Skin of body (tissue), 2 donors: ENCODE data around the gene PLD4. TPM values are rescaled to one million over a fixed set of nuclear protein-coding genes. Genes with fewer than 3 reads are reported as not detected.
"Not testable (repeated sequence)": the region's sequence is repeated elsewhere in the genome, so short reads cannot be mapped to it uniquely, and the experiment has no call there.

Experiments used
- DNase-seq: peaks from one replicate; lab custom pipeline; 2025; lab: John Stamatoyannopoulos, UW
- total RNA-seq: library from RNA; depleted of rRNA; stranded (reverse); fragments of >200 nt; gene quantifications from one replicate; pipeline ENCODE4 v1.2.3, GENCODE V29; 2014

Gene PLD4
- total RNA-seq, 1 donor from 2014 or later = 5.6 TPM

DNA sequence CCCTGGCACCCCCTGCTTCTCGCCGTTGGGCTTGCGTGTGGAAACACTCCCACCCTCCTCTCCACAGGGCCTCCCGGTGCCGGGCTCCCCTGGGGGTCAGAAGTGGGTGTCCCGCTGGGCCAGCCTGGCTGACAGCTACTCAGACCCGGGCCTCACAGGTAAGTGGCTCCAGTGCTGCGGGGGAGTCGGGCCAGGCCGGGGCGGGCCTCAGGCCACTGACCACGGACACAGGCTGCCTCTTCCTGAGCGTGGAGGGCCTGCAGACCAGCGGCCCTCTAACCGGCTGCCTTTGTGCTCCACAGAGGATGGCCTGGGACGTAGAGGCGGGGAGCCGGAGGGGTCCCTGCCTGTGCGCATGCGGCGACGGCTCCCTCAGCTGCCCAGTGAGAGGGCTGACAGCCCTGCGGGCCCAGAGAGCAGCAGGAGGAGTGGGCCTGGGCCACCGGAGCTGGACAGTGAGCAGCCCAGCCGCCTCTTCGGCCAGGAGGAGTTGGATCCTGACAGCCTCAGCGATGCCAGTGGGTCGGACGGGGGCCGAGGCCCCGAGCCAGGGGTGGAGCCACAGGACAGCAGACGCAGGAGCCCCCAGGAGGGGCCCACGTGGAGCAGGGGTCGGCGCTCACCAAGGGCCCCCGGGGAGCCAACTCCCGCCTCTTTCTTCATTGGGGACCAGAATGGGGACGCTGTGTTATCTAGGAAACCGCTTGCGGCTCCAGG is 38.5 kb upstream of the PLD4 start:
- DNase-seq = no peak

DNA sequence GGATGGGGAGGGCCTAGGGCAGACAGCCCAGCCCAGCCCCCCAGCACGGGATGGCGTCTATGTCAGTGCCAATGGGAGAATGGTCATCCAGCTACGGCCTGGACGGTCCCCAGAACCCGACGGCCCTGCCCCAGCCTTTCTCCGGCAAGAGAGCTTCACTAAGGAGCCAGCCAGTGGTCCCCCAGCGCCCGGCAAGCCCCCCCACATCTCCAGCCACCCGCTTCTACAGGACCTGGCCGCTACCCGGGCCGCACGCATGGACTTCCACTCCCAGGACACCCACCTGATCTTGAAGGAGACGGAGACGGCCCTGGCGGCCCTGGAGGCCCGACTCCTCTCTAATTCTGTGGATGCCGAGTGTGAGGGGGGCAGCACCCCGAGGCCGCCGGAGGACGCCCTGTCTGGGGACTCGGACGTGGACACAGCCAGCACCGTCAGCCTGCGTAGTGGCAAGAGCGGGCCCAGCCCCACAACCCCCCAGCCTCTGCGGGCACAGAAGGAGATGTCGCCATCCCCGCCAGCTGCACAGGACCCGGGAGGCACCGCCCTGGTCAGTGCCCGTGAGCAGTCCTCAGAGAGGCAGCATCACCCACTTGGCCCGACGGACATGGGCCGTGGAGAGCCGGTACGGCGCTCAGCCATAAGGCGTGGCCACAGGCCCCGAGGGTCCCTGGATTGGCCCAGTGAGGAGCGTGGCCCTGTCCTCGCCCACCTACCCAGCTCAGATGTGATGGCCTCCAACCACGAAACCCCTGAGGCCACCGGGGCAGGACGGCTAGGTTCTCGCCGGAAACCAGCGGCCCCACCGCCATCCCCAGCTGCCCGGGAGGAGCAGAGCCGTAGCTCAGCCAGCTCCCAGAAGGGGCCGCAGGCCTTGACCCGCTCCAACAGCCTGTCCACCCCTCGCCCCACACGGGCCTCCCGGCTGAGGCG is 37.7 kb upstream of the PLD4 start:
- DNase-seq = no peak

DNA sequence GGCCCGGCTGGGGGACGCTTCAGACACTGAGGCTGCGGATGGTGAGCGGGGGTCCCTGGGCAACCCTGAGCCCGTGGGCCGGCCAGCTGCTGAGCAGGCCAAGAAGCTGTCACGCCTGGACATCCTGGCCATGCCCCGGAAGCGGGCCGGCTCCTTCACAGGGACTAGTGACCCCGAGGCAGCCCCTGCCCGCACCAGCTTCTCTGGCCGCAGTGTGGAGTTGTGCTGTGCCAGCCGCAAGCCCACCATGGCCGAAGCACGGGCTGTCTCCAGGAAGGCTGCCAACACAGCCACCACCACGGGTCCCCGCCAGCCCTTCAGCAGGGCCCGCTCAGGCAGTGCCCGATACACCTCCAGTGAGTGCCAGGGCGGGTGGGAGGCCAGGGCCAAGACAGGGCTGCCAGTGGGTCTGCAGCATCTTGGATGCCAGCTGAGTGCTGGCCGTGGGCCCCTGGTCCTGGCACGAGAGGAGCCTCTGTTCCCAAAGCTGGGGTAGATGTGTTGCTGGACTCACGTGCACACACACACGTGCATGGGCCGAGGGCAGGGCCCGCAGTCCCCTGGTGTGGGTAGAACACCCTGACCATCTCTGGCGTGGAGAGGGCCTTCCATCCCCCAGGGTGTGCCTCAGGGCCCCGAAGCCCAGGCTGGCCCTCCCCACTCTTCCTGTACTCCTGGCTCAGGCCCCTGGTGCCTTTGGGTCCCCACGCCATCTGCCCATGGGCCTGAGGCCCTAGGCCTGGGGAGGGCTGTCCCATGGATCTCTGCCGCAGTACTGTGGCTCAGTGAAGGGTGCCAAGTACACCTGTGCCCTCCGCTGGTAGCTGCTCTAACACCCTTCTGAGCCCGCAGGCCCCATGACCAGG is 36.8 kb upstream of the PLD4 start:
- no peak for DNase-seq

DNA sequence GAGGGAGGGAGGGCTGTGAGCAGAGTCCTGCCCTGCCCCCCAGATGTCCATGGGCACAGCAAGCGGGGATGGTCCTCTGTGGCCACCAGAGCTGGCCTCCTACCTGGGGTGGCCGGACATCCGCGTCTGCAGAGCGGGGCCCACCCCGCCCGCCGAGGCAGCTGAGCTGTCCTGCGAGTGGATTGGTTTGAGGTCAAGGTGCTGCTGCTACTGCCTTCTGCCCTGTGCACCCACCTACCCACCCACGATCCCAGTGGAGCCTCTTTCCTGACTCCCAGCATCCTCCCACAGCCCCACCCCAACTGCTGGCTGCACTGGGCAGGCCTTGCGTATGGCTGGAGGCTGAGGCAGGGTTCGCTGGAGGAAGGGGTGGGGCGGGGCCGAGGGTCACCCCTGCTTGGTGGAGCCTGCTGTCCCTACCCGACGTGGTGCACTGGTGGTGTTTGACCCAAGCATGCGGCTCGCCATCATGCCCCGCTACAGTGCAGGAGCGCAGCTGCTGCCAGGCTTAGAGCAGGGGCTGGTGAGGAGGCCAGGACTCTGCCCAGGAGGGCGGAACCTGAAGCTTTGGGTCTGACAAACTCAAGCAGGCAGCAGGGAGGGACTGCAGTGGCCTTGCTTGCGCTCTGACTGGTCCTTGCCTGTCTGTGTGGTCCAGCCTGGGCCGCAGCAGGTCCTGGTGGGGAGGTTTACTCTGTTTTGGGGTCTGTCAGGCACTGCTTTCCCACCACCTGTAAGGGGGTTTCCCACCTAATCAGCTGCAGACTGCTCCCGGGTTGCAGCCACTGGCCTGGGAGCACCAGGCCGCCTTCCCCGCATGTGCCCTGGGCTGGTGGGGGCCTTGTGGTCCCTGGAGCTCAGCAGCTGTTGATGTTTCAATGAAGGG is 35.9 kb upstream of the PLD4 start:
- no peak for DNase-seq

DNA sequence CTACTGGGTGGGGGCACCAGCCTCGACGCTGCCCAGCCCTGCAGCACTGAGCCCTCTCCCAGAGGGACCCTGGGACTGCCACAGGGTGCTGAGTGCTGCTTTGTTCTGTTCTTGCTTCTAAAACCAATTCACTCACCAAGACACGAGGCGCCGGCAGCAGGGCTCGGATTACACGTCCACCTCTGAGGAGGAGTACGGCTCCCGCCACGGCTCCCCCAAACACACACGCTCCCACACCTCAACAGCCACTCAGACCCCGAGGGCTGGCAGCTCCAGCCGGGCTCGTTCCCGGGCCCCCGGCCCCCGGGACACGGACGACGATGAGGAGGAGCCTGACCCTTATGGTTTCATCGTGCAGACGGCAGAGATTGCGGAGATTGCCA is 35.3 kb upstream of the PLD4 start:
- no peak for DNase-seq

DNA sequence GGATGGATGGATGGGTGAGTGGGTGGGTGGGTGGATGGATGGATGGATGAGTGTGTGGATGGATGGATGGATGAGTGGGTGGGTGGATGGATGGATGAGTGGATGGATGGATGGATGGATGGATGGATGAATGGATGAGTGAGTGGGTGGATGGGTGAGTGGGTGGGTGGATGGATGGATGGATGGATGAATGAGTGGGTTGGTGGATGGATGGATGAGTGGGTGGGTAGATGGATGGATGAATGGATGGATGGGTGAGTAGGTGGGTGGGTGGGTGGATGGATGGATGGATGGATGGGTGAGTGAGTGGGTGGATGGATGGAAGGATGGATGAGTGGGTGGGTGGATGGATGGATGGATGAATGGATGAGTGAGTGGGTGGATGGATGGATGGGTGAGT is 34.4 kb upstream of the PLD4 start:
- DNase-seq = not testable (repeated sequence)

DNA sequence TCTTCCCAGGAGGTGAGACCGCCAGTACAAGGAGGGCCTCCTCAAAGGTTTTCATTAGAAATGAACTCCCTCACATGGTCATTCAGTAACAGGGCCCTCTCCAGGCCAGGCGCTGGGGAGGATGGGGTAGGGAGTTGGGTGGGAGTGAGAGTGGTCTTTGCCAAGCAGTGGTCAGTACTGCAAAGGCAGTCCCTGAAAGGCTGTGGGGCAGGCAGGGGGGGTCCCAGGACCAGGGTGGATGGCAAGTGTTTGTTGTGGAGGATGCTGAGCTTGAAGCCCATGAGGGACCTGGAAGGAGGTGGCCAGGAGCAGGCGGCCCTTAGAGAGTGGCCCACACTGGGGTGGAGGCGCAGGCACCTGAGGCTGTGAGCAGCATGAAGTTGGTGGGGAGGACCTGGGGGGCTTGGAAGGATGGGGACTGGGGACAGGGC is 33.5 kb upstream of the PLD4 start:
- DNase-seq = no peak

DNA sequence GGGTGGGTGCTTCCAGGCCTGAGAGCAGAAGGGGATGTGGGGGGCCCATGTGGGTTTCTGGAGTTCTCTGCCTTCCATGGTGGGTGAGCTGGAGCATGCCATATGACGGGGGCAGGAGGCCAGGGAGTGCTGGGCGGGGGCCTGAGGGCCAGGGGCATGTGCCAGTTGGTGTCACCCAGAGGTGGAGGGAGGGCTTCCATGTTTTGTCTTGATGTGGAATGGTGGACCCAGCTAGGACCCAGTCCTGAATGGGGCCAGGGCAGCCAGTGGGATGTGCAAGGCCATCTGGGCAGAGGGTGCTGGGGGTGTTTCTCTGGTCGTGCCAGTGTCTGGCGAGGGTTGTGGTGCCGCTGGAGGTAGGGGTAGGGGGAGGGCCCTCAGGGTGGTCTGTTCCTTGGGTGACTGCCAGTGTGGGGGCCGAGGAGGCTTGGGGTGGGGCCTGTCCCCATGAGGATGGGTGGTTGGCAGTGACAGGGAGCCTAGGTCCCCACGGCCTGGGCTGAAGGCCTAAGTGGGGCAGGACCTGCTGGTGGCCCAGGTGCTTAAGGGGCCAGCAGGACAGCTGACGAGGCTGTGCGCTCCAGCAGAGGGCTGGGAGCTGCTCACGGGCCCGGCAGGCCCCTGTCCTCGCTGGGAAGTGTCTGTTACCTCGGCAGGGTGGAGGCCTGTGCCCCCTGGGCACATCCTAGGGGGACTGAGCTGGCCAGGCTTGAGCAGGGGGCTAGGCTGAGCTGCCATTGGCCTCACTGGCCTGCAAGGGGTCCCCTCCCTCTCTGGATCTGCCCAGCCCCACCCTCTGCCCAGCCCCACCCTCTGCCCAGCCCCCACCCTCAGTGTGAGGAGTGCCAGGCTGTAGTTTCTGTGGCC is 32.8 kb upstream of the PLD4 start:
- DNase-seq = no peak

DNA sequence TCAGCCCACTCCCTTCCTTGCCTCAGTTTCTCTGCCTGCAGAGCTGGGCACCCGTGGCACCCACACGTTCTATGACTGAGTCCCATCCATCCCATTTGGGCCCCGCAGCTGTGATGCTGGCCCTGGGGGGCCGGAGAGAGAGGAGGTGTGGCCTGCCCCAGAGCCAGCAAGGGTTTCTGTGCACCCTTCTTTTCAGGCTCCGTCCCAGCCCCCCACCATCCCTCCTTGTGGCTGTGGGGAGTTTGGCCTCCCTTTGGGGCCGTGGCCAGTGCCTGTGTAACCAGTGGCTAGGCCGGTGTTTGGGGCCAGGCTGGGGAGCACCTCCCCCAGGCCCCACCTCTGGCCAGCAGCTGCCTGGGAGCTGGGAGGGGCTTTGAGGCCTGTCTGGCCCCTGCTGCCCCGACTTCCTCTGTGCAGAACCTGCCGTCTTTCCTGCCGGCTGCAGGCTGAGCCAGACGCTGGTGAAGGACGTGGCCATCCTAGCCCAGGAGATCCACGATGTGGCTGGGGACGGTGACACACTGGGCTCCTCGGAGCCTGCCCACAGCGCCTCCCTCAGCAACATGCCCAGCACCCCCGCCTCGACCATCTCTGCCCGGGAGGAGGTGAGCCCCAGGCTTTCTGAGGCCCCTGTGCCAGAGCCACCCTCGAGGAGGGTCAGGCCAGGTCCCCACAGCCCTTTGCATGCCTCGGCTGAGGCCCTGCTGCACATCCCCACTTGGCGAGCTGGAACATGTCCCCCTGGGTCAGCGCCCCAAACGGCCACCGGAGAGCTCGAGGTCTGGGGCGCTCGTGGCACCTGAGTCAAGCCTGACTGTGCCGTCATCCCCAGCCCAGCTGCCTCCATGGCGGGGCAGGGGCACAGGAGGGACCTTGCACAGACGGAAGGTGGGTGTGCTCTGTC is 31.9 kb upstream of the PLD4 start:
- no peak for DNase-seq

DNA sequence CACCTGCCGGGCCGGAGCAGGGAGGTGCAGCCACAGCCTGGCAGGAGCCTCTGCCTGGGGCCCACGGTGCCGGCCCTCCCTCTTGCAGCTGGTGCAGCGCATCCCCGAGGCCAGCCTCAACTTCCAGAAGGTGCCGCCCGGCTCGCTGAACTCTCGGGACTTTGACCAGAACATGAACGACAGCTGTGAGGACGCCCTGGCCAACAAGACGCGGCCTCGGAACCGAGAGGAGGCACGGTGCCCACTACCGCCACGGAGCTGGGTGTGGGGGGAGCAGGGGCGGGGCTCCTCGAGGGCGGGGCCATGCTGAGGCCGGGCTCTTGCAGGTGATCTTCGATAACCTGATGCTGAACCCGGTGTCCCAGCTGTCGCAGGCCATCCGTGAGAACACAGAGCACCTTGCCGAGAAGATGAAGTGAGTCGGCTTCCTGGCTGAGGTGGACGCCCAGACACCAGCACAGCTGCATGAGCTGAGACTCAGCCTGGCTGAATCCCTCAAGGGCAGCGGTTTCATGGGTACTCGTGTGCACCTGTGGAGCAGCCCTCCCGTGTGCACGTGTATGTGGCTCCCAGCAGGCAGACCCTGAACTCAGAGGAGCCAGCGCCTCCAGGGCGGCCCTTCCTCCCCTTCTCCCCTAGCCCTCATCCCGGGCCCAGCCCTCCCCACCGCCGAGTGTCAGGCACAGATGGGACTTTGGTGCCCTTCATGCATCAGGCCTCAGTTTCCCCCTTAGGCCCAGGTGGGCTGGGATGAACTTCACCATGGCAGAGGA is 31.1 kb upstream of the PLD4 start:
- DNase-seq = no peak

DNA sequence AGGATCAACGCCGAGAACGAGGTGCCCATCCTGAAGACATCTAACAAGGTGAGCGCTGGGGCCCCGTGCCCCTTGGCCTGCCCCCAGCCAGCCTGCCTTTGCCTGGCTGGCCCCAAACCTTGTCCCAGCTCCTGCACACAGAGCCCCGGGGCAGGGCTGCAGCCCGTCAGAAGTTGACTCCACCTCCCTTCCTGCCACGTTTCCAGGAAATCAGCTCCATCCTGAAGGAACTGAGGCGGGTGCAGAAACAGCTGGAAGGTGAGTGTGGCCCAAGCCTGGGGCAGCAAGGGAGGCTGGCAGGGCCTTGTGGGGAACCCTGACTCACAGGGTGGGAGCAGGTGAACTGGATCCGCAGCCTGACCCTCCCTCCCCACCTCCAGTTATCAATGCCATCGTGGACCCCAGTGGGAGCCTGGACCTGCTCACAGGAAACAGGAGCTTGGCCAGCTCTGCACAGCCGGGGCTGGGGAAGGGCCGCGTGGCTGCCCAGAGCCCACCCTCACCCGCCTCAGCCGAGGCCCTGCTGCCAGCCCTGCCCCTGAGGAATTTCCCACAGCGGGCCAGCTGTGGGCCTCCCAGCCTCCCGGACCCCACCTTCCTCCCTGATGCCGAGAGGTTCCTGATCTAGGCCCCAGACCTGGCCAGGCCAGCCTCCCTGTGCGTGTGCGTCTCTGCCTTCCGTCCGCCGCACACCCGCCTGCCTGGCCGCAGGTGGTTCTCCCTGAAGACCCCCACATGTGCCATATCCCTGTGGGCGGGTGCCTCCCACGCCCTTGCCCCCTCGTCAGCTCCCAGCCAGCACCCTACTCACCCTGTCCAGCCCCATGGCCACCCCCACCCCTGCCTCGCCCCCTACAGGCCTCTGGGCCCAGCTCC is 30.1 kb upstream of the PLD4 start:
- DNase-seq = no peak

DNA sequence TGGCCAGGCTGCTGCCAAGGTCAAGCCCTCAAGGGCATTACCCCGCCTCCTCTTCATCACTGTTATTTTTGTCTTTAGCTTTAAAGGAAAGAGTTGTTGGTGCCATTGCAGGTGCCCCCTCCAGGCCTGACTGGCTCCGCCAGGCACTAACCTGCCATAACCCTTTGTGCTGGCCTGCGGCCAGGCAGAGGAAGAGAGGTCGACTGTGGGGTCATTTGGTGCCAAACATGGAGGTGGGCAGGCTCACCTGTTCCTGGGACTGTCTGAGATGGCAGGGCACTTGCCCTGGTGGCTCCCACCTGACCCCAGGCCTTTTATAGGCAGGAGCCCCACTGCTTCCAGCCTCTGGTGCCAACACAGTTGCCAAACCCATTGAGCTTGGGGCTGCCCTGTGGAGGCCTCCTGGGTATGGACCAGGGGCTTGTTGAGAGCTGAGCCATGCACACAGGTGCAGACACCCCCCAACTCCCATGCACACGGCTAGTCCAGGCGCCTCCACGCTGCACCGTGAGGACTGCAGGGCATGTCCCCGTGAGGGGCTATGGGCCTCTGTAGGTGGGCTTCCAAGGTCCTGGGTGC is 29.4 kb upstream of the PLD4 start:
- DNase-seq = no peak

DNA sequence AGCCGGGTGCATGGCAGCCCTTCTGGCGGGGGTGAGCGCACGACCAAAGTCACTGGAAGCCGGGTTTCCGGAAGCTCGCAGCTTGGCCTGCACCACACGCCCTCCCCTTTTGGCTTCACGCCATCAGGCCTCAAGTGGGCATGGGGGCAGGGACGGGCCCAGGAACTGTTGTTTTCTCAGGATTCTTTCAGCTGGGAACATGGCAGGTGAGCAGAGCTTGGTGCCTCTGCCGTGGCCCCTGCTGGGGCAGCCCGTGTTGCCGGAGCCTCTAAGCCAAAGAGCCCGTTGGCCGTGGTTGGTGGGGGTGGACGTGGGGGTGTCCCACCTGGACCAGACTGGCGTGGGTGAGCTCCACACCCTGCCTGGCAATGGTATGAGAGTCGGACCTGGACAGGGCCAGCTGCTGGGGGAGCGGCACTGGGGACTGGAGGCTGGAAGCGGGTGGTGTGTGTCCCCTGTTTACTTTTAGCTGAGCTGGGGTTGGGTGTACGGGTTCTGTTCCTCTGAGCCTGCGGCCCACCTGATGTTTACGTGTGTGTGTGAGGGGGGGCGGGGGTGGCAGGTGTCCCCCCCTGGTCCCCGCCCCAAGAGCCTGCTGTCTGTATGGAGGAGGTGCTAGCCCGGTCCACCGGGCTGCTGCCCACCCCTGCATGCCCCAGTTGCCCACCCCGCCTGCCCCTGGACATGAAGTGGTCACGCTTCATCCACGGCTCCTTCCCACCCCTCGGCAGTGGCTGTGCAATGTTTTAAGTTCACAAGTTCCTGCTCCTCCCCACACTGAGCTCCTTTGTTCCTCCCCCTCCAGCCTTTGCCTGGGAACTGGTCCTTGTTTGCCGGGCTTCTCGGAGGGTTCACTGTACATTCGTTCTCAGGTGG is 28.7 kb upstream of the PLD4 start:
- DNase-seq = no peak

DNA sequence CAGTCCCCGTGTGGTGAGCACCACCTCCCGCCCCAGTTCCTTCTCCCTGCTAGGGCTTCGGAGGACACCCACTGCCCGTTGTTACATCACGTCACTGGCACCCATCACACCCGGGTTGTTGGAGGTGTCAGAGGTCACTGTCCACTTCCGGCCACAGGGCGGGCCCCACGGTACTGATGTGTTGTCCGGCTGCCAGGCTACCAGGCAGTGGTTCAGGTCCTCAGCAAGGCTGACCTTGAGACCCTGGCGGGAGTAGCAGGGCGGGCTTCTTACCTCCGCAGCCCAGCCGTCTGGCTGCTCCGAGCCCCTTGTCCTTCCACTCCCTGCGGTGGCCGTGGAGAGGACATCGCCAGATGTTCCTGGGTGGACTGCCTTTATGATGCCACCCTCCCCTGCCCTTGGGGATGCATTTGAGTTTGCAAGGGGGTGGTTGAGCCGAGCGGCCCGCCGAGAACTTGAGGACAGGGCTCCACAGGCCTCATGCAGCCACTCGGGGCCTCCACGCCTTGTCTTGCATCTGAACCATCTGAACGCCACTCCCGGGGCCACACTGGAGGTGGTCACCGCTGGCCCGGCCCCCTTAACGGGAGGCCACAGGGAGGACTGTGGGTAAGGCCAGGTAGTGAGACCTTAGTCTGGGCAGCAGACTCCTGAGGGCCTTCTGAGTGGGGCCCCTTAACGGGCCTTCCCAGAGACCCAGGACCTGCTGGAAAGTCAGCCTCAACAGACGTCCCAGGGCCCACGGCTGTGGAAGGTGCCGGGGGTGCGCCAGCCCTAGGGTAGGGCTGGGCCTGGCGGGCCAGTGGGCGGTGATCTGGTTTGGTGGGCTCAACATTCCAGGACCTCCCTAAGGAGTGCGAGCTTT is 27.1 kb upstream of the PLD4 start:
- DNase-seq = no peak

DNA sequence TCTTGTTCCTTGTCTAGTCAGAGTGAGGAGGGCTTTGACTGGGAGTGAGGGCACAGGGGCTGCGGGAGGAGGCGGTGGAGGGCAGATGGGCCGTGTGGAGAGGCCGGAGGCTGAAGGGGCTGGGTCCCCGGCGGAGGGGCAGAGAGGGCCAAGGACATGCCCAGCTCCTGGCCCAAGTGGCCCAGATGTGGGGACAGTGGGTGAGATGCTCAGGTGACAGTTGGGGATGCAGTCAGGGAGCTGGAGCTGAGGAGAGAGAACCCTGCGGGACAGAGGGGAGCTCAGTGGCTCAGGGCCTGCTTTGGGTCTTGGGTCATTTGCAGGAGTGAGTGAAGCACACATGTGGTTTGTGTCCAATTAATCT is 26.5 kb upstream of the PLD4 start:
- DNase-seq = no peak
